ENCODE measurements around the gene COLEC12.
"Not testable (repeated sequence)": the region's sequence is repeated elsewhere in the genome, so short reads cannot be mapped to it uniquely, and the experiment has no call there.

COLEC12 gene

GRCh38 chr18:406677-407076 is 93.8 kb downstream of the COLEC12 start:
- no peak for DNase-seq

GRCh38 chr18:405006-405405 is 95.5 kb downstream of the COLEC12 start:
- DNase-seq, result not testable (repeated sequence)

DNA sequence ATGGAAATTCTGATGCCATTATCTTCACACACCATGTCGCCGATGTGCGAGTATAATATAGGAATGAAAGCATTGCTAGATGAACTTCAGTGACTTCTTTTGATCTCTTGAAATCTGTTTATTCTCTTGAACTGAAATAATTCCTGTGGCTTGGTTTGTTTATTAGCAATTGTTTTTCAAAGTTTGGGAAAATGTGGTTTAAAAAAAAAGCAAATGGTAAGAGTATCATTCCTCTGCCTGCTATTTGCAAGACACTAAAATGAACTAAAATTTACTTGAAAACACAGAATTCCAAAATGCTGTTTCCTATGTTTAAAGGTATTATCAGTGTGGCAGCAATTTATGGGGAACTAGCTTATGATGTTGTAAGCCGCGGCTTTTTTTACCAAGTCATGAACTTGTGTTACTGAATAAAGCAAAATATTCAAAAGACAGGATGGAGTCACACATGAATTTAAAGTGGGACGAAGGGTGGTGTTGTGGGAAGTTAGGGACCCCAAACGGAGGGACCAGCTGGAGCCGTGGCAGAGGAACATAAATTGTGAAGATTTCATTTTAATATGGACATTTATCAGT is 96.4 kb downstream of the COLEC12 start:
- DNase-seq, result no peak

- DNase-seq, result no peak
Measured at GRCh38 chr18:402129-402528, 98.4 kb downstream of the COLEC12 start.

- no peak for DNase-seq
Measured at GRCh38 chr18:400456-400855, 100.0 kb downstream of the COLEC12 start.

DNA sequence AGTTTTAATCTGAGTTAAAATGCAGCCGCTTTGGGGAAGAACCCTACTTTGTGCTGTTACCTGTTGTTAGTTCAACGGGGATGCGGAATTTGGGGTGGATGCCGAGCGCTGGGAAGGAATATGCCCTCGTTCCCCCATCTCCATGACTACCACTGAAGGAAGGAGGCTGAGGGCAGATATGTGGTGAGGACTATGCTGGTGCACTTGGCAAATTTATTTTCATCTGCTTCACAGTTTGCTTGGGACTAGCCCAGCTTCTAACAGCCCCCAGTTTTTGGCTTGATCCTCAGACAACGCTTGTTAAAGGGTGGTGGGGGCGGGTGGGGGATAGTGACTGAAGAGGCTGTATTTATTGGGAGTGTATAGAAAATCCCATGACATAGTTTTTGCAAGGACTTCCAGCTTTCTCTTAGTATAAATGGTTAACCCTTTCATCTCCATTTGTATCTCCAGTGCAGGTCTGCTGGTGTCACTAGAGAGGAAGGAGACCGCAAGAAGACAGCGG is 100.8 kb downstream of the COLEC12 start:
- DNase-seq, result no peak

- DNase-seq, result no peak
Measured at GRCh38 chr18:398935-399630, 101.4 kb downstream of the COLEC12 start.

DNA sequence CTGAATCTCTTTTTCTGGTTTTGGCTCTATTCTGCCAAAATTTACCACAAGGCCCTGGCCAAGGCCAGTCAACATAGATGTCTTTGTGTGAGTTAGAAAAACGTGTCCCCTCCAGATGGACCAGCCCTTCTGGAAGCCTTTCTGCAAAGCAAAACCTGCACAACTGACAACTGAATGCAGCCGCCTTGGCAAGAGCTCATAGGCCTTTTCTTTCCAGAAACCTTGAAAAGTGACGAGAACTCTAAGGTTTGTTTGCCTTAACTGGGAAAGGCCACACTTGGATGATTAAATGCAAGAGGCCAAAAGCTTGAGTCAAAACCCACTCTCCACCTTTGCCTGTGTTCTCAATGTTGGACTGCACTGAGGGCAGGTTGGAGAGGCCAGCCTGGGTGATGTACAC is 103.9 kb downstream of the COLEC12 start:
- DNase-seq, result no peak

GRCh38 chr18:396251-396555 is 104.3 kb downstream of the COLEC12 start:
- DNase-seq, result no peak

GRCh38 chr18:395456-396250 is 104.8 kb downstream of the COLEC12 start:
- no peak for DNase-seq

DNA sequence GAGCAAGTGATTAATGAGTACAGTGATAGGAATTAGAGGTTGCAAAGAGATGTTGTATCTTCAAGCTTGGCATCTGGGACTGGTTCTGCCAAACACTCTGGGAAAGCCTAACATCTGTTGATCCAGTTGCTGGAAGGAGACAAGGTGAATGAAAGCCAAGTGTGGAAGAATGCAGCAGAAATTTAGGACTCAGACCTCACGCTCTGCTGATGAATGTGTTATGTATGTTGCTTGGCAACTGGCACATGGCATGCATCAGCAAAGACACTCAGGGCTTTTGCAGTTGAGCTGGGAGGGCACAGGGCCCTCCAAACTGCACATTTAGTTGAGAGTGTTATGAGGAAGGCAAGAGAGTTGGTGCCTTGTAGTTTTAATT is 105.5 kb downstream of the COLEC12 start:
- DNase-seq, result peak; percentile 57

DNA sequence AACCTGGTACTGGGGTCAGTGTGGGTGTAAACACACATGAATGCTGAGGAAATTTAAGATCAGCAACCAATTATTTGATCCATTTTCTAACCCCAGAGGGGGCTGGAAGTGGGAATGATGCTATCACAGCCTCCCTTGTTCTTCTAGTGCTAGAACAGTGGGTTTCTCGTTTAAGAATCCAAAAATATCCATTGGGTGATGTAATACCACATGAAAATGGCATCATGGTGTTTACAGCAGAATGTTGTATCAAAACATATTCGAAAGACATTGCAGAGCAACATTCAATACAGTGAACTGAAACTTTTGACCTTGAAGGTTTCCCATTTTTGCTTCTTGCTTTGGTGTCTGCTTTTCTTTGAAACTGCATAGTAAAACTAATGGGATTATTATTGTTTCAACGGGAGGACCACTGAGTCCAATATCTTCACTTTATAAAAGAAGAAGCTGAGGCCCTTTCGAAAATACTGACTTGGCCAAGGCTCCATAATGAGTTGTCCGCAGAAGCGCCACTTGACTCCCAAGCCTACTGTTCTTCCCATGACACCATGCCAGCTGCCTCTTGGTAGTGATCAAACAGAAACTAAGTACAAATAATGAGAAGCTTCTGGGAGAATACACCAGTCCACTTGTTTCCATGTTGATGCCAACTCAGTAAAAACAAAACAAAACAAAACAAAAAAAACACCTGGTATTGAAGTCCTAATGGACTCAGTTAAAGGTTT is 106.1 kb downstream of the COLEC12 start:
- DNase-seq, result no peak

GRCh38 chr18:393574-393957 is 106.9 kb downstream of the COLEC12 start:
- DNase-seq, result no peak

DNA sequence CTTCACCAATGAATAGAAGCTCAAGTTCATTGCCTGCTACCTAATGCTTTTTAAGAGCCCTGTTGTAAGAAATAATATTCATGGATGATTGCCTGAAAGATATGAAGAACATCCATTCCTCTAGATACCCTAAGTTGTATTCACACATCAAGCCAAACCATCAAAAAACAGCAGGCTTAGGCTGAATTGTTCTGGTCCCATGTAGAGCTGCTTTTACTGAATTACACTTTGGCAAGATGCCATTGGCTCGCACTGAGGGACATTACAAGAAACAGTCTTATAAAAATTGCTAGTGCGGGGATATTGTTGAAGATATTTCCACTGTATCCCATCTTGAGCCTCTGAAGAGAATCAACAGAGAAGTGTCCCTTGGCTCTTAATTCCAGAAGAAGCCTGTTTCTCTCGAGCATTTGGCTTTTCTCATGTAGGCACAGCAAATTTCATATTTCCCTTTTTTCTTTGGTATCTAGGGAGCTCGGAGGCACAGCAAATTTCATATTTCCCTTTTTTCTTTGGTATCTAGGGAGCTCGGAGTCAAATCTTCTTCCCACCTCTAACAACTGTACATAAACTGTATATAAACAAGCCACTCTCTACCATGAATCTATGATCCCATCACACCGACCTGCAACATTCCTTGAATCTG is 107.5 kb downstream of the COLEC12 start:
- peak; percentile 22 for DNase-seq

GRCh38 chr18:390741-391478 is 109.6 kb downstream of the COLEC12 start:
- DNase-seq, result no peak

DNA sequence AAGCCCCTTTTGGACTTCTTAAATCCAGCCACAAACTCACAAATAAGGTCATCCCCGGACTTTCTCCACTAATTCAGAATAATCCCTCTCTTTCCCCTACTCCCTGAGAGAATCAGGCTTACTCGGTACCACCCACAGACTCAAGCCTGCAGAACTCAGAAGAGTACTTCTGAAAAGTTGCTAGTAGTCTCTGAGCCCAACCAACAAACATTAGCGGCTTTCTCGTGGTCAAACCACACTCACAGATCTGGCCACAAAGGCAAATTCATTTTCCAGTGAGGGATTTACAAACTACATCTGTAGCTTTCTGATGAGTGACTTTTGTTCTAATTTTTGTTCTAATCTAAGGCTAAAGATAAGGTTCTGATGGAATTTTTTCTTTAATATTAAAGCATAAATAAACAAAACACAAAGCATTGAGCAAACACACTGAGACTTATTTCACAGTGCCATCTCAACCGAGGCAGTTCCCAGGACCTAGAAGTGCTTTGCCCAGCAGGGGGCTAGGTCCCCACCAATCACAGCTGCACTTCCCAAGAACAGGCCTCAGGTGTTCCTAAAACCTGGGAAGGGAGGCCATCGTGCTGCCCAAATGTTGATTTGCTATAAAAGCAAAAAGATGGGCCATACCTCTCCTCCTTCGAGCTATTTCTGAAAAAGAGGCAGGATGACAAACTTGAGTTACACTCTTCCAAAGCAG is 110.7 kb downstream of the COLEC12 start:
- DNase-seq, result no peak

DNA sequence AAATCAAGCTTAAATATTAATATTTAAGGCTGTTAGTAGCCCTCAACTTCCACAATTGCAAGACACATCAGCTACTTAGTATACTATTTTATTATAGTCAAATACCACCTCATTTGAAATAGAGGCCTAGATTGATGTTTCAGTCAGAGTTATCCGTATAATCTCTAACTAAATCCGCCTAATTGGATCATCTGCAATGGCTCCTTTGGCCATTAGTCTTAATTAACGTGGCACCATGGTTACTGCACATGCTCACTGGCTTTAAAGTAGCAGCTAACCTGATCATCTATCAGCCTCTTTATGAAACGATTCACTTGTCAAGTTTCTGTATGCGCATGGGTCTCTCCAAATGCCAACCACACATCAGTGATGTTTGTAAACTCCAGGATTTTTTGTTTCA is 112.3 kb downstream of the COLEC12 start:
- DNase-seq, result no peak

DNA sequence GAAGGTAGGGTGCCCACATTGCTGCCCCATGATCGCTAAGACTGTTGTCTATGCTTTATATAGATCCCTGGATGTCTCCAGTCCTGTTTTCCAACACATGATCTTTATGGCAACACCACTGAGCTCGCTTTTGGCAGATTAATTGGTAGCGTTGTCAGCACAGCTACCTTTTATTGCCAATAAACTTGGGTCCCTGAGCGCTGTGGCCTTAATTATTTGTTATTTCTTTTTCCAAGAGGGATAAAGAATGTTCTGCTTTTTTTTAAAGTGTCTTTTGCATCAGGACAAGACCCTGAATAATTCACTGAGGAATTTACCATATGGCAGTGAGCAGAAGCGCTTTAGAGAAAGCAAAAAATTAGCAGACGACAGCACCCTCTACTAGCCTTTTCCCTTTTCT is 113.5 kb downstream of the COLEC12 start:
- DNase-seq, result no peak

- DNase-seq, result no peak
Measured at GRCh38 chr18:384897-385296, 115.6 kb downstream of the COLEC12 start.

DNA sequence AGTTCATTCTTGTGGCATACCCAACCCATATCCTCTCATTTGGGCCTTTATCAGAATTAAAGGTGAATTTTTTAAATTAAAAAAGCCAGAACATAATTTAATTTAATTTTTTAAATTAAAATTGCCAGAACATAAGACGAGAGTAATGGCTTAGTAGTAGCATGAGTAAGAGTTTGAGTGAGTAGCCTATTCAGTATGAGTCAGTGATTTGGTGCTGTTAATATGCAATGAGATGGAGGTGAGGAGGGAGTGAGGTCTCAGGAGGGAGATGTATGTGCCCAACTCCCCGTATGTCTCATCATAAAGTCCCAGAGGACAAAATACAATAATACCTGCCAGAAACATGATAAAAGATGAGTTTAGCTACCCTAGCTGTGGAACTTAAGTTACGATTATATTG is 117.4 kb downstream of the COLEC12 start:
- DNase-seq, result no peak

- DNase-seq, result no peak
Measured at GRCh38 chr18:382423-382984, 118.0 kb downstream of the COLEC12 start.
